Neural progenitor cell (in vitro differentiated cells): ENCODE results near the gene FAM209A. TPM values are rescaled to one million over a fixed set of nuclear protein-coding genes. Genes with fewer than 3 reads are reported as not detected.
"Not testable (repeated sequence)": the region's sequence is repeated elsewhere in the genome, so short reads cannot be mapped to it uniquely, and the experiment has no call there.

Experiments
- DNase-seq: peaks from one replicate; pipeline ENCODE4 v3.0.0-alpha.2; 2016; ENCODE audit warnings: low spot score
- H2AFZ ChIP-seq: fragments of 200-600 bp; sonication (generic); replicated peaks from 2 replicates; pipeline ENCODE4 v1.6.1; 2016; ENCODE audit warnings: antibody characterized with exemption
- H3F3A ChIP-seq: fragments of 200-600 bp; sonication (generic); 2 replicates; pipeline ENCODE4 v1.6.1; 2016; ENCODE audit warnings: antibody characterized with exemption, low read depth
- H3K27ac ChIP-seq: fragments of 200-600 bp; sonication (generic); 2 replicates; pipeline ENCODE4 v1.5.1; 2016; ENCODE audit warnings: mild to moderate bottlenecking
- H3K27me3 ChIP-seq: fragments of 200-600 bp; sonication (generic); 2 replicates; pipeline ENCODE4 v1.6.1; 2016; ENCODE audit warnings: mild to moderate bottlenecking, moderate library complexity
- H3K36me3 ChIP-seq: fragments of 200-600 bp; sonication (generic); 2 replicates; pipeline ENCODE4 v1.5.1; 2016
- H3K4me1 ChIP-seq: fragments of 200-600 bp; sonication (generic); 2 replicates; pipeline ENCODE4 v1.6.1; 2016; ENCODE audit warnings: mixed run types
- H3K4me2 ChIP-seq: fragments of 200-600 bp; sonication (generic); 2 replicates; pipeline ENCODE4 v1.6.1; 2016
- H3K4me3 ChIP-seq: fragments of 200-600 bp; sonication (generic); 2 replicates; pipeline ENCODE4 v1.5.1; 2016
- H3K79me2 ChIP-seq: fragments of 200-600 bp; sonication (generic); 2 replicates; pipeline ENCODE4 v1.6.1; 2016; ENCODE audit warnings: low read depth
- H3K9ac ChIP-seq: fragments of 200-600 bp; sonication (generic); 2 replicates; pipeline ENCODE4 v1.6.1; 2016
- H3K9me3 ChIP-seq: fragments of 200-600 bp; sonication (generic); 2 replicates; pipeline ENCODE4 v1.5.1; 2016; ENCODE audit warnings: low read depth
- H4K20me1 ChIP-seq: fragments of 200-600 bp; sonication (generic); 2 replicates; pipeline ENCODE4 v1.6.1; 2016; ENCODE audit warnings: low read depth
- H3K27ac Mint-ChIP-seq: 3 replicates; pipeline ENCODE4 v1.8.0; 2021; ENCODE audit warnings: mixed read lengths
- H3K27me3 Mint-ChIP-seq: 2 replicates; pipeline ENCODE4 v1.8.0; 2022; ENCODE audit warnings: low read depth, mild to moderate bottlenecking, inconsistent platforms, moderate library complexity, mixed read lengths; ENCODE audit not compliant: insufficient read depth
- H3K36me3 Mint-ChIP-seq: 3 replicates; pipeline ENCODE4 v1.8.0; 2021; ENCODE audit warnings: mixed read lengths
- H3K4me1 Mint-ChIP-seq: 3 replicates; pipeline ENCODE4 v1.8.0; 2021; ENCODE audit warnings: mixed read lengths
- H3K4me3 Mint-ChIP-seq: 3 replicates; pipeline ENCODE4 v1.8.0; 2021; ENCODE audit warnings: mild to moderate bottlenecking, moderate library complexity, mixed read lengths
- H3K9me3 Mint-ChIP-seq: 3 replicates; pipeline ENCODE4 v1.8.0; 2020; ENCODE audit warnings: mixed read lengths
- CTCF ChIP-seq: fragments of 200-600 bp; sonication (generic); IDR thresholded peaks from 2 replicates; pipeline ENCODE4 v1.5.1; 2017; ENCODE audit warnings: antibody characterized with exemption, mild to moderate bottlenecking
- EZH2 ChIP-seq: fragments of 200-600 bp; sonication (generic); IDR thresholded peaks from 2 replicates; pipeline ENCODE4 v1.6.1; 2017; ENCODE audit warnings: antibody characterized with exemption, mild to moderate bottlenecking, moderate library complexity
- EZH2phosphoT487 ChIP-seq: fragments of 200-600 bp; sonication (generic); IDR thresholded peaks from 2 replicates; pipeline ENCODE4 v1.6.1; 2017; ENCODE audit warnings: antibody characterized with exemption
- total RNA-seq: library from RNA; depleted of rRNA; stranded (reverse); fragments of >200 nt; gene quantifications from 2 replicates; pipeline ENCODE4 v1.2.3, GENCODE V29; 2015; ENCODE audit warnings: low replicate concordance

The FAM209A gene
- total RNA-seq, 1 donor from 2014 or later, result not detected

- no peak for DNase-seq
- Histone ChIP-seq H3K4me3 (no peak overlapping the region), H3F3A (no peaks in the 10 kb centered on the region), H3K9ac (no peak overlapping the region), H3K9me3 (no peaks in the 10 kb centered on the region), H2AFZ (no peak overlapping the region), H3K4me1 (no peaks in the 10 kb centered on the region), H3K4me2 (no peak overlapping the region), H3K79me2 (no peaks in the 10 kb centered on the region), H3K27ac (no peak overlapping the region), H3K36me3 (no peaks in the 10 kb centered on the region), H4K20me1 (no peaks in the 10 kb centered on the region), H3K27me3 (no peaks in the 10 kb centered on the region)
- H3K4me1 Mint-ChIP-seq, result no peaks in the 10 kb centered on the region
- TF ChIP-seq CTCF (no peak), EZH2 (no peak)
- H3K9me3 Mint-ChIP-seq, result peaks cover 16% of the 10 kb centered on the region
- H3K4me3 Mint-ChIP-seq, result no peak overlapping the region
- H3K36me3 Mint-ChIP-seq, result peaks cover 35% of the 10 kb centered on the region
- no peak overlapping the region for H3K27ac Mint-ChIP-seq
- peaks cover 9% of the 10 kb centered on the region for H3K27me3 Mint-ChIP-seq
These were observed 5.7 kb upstream of the FAM209A start for GRCh38 chr20:56518721-56519398.

DNA sequence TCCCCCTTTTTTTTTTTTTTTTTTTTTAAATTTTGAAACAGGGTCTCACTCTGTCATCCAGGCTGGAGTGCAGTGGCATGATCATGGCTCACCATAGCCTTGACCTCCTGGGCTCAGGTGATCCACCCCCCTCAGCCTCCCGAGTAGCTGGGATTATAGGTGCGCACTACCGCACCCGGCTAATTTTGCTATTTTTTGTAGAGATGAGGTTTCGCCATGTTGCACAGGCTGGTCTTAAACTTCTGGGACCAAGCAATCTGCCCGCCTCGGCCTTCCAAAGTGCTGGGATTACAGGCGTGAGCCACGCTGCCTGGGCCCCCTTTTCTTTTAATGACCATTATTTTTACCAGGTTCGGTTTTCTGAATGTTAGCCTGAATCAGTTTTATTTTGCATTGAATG lies 5.0 kb upstream of the FAM209A start:
- Mint-ChIP-seq H3K9me3 (peaks cover 16% of the 10 kb centered on the region), H3K27me3 (peaks cover 9% of the 10 kb centered on the region), H3K4me1 (no peaks in the 10 kb centered on the region), H3K36me3 (peaks cover 35% of the 10 kb centered on the region), H3K4me3 (no peak overlapping the region), H3K27ac (no peak overlapping the region)
- Histone ChIP-seq H3K4me1 (no peaks in the 10 kb centered on the region), H3K27ac (no peak overlapping the region), H3K36me3 (no peaks in the 10 kb centered on the region), H4K20me1 (no peaks in the 10 kb centered on the region), H3K4me3 (no peak overlapping the region), H3K4me2 (no peak overlapping the region), H2AFZ (no peak overlapping the region), H3K27me3 (no peaks in the 10 kb centered on the region), H3K79me2 (no peaks in the 10 kb centered on the region), H3F3A (no peaks in the 10 kb centered on the region), H3K9ac (no peak overlapping the region), H3K9me3 (no peaks in the 10 kb centered on the region)
- TF ChIP-seq CTCF, result no peak
- no peak for TF ChIP-seq EZH2phosphoT487
- TF ChIP-seq EZH2, result no peak
- no peak for DNase-seq

- Histone ChIP-seq H3K27ac (no peak overlapping the region), H2AFZ (no peak overlapping the region)
These were observed 4.4 kb upstream of the FAM209A start for GRCh38 chr20:56520180-56520579.

DNA sequence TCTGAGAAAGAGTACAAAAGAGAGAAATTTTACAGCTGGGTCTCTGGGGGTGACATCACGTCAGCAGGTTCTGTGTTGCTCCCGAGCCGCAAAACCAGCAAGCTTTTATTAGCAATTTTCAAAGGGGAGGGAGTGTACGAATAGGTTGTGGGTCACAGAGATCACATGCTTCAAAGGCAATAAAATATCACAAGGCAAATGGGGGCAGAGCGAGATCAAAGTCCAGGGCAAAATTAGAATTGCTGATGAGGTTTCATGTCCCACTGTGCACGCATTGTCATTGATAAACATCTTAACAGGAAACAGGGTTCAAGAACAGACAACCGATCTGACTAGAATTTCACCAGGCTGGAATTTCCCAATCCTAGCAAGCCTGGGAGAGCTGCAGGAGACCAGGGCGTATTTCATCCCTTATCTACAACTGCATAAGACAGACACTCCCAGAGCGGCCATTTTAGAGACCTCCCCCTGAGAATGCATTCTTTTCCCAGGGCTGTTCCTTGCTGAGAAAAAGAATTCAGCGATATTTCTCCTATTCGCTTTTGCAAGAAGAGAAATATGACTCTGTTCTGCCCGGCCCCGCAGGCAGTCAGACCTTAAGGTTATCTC lies 3.7 kb upstream of the FAM209A start:
- not testable (repeated sequence) for H3K9me3 ChIP-seq, H3K4me1 Mint-ChIP-seq, H4K20me1 ChIP-seq, H3K79me2 ChIP-seq, DNase-seq, H3K4me1 ChIP-seq, H3K4me3 Mint-ChIP-seq, H3K27me3 Mint-ChIP-seq, H3K27ac Mint-ChIP-seq, H3K27ac ChIP-seq, H3K9ac ChIP-seq, H3F3A ChIP-seq, H3K27me3 ChIP-seq, H3K4me2 ChIP-seq, H3K36me3 ChIP-seq, H3K4me3 ChIP-seq, H2AFZ ChIP-seq
- Mint-ChIP-seq H3K36me3 (peaks cover 35% of the 10 kb centered on the region), H3K9me3 (peaks cover 16% of the 10 kb centered on the region)

More at GRCh38 chr20:56520180-56520579, 4.4 kb upstream of the FAM209A start:
- no peaks in the 10 kb centered on the region for H3K4me1 ChIP-seq
- H3K79me2 ChIP-seq, result no peaks in the 10 kb centered on the region
- H3K27ac Mint-ChIP-seq, result no peak overlapping the region
- no peak overlapping the region for H3K9ac ChIP-seq
- no peak overlapping the region for H3K4me3 Mint-ChIP-seq
- no peak for DNase-seq
- H3F3A ChIP-seq, result no peaks in the 10 kb centered on the region
- no peaks in the 10 kb centered on the region for H3K9me3 ChIP-seq
- peaks cover 9% of the 10 kb centered on the region for H3K27me3 Mint-ChIP-seq
- H4K20me1 ChIP-seq, result no peaks in the 10 kb centered on the region
- no peaks in the 10 kb centered on the region for H3K27me3 ChIP-seq
- H3K4me2 ChIP-seq, result no peak overlapping the region
- TF ChIP-seq EZH2phosphoT487, result no peak
- TF ChIP-seq EZH2, result no peak
- no peaks in the 10 kb centered on the region for H3K36me3 ChIP-seq
- no peak overlapping the region for H3K4me3 ChIP-seq
- H3K36me3 Mint-ChIP-seq, result peaks cover 35% of the 10 kb centered on the region
- H3K9me3 Mint-ChIP-seq, result peaks cover 16% of the 10 kb centered on the region
- no peaks in the 10 kb centered on the region for H3K4me1 Mint-ChIP-seq
